Measurements from ENCODE around the gene KIAA1671.

Gene KIAA1671

DNA sequence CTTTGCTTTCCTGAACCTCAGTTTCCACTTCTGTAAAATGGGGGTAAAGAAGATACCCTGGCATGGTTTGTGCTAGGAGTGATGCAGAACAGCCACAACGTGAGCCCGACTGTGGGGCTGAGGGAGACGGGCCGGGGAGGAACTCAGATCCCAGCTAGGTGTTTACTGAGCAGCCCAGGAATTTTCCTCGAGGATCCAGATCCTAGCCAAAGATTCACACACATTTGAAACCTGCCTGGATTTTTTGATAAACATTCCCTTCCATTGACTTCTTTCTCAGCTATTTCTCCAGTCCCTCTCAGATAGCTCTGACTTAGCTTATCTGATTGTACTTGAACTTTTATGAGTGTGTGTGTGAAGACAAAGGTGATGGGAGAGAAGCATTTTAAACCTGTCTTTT is 98.0 kb downstream of the KIAA1671 start:
- no peak overlapping the region for H3K4me3 ChIP-seq (ENCODE audit: low read depth in 1 of 2, low read length in 2 of 2)
- peaks cover 17 to 27% of the 10 kb centered on the region in 2 donors for H3K4me1 ChIP-seq (ENCODE audit: control insufficient read depth in 1 of 2, insufficient read depth in 2 of 2, low read length in 2 of 2)
- H3K36me3 ChIP-seq (ENCODE audit: control insufficient read depth in 1 of 2, insufficient read depth in 2 of 2, low read length in 2 of 2): peaks cover 9 to 20% of the 10 kb centered on the region in 2 donors
- H3K9ac ChIP-seq (ENCODE audit: low read depth in 1 of 2, low read length in 2 of 2): no peak overlapping the region
- no peaks in the 10 kb centered on the region for H3K27me3 ChIP-seq (ENCODE audit: control insufficient read depth in 1 of 2, insufficient read depth in 2 of 2, low read length in 2 of 2)
- H3K27ac ChIP-seq (ENCODE audit: low read depth, low read length): no peak overlapping the region
- peaks cover 0 to 4% of the 10 kb centered on the region in 2 donors for H3K9me3 ChIP-seq (ENCODE audit: control insufficient read depth in 1 of 2, low read length in 2 of 2)

DNA sequence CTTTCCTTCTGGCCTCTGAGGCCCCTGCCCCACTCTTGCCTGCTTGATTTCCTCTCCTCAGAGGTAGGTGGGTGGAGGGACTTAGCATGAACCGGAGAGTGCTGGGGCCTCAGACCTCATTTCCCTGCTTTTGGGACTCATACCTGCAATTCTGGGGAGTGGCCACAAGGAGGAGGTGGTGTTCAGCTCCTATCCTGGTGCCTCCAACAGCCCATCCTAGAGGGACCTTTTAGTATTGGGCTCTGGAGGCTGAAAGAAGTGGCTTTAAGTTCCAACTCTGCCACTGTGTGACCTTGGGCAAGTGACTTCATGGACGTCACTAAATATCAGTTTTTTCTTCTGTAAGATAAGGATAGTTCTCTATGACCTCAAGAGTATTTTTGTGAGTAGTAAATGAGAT is 98.6 kb downstream of the KIAA1671 start:
- peaks cover 0 to 4% of the 10 kb centered on the region in 2 donors for H3K9me3 ChIP-seq (ENCODE audit: control insufficient read depth in 1 of 2, low read length in 2 of 2)
- peaks cover 17 to 27% of the 10 kb centered on the region in 2 donors for H3K4me1 ChIP-seq (ENCODE audit: control insufficient read depth in 1 of 2, insufficient read depth in 2 of 2, low read length in 2 of 2)
- H3K36me3 ChIP-seq (ENCODE audit: control insufficient read depth in 1 of 2, insufficient read depth in 2 of 2, low read length in 2 of 2): peaks cover 9 to 20% of the 10 kb centered on the region in 2 donors
- H3K27ac ChIP-seq (ENCODE audit: low read depth, low read length): no peak overlapping the region
- peak overlapping the region in 1 of 2 donors; percentile 20 for H3K9ac ChIP-seq (ENCODE audit: low read depth in 1 of 2, low read length in 2 of 2)
- no peaks in the 10 kb centered on the region for H3K27me3 ChIP-seq (ENCODE audit: control insufficient read depth in 1 of 2, insufficient read depth in 2 of 2, low read length in 2 of 2)
- H3K4me3 ChIP-seq (ENCODE audit: low read depth in 1 of 2, low read length in 2 of 2): no peak overlapping the region

DNA sequence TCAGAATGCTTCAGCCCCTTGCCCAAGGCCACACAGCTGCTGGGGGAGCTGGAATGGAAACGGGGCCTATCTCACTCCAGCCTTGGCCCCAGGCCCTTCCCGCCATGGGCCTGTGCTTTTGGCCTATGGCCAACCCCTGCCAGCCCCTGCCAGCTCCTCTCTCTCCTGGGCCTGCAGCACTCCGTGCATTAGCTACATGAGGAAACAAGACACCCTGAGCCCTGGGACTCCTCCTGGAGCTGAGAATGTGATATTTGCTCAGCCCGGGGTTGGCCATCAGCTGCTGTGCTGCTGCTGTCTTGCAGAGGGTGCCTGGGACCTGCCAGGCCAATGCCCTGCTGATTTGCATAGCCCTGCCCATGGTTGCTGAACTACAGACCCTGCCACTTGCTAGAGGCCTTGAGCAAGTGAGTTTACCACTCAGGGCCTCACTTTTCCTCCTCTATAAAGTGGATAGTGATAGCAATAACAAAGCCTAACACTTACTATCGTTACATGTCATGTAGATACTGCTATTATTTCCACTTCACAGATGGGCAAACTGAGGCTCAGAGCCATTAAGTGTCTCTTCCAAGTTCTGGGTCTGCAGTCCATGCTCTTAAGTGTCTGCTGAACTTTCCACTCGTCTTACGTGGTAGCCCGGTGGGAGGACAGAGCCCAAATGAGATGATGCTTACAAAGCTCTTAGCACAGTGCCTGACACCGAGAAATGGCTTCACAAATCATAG is 99.6 kb downstream of the KIAA1671 start:
- H3K27ac ChIP-seq (ENCODE audit: low read depth, low read length): peak overlapping the region; percentile 30
- no peak overlapping the region for H3K4me3 ChIP-seq (ENCODE audit: low read depth in 1 of 2, low read length in 2 of 2)
- peak overlapping the region in 1 of 2 donors; percentile 22 for H3K9ac ChIP-seq (ENCODE audit: low read depth in 1 of 2, low read length in 2 of 2)
- peaks cover 9 to 20% of the 10 kb centered on the region in 2 donors for H3K36me3 ChIP-seq (ENCODE audit: control insufficient read depth in 1 of 2, insufficient read depth in 2 of 2, low read length in 2 of 2)
- no peaks in the 10 kb centered on the region for H3K27me3 ChIP-seq (ENCODE audit: control insufficient read depth in 1 of 2, insufficient read depth in 2 of 2, low read length in 2 of 2)
- peaks cover 22 to 27% of the 10 kb centered on the region in 2 donors for H3K4me1 ChIP-seq (ENCODE audit: control insufficient read depth in 1 of 2, insufficient read depth in 2 of 2, low read length in 2 of 2)
- H3K9me3 ChIP-seq (ENCODE audit: control insufficient read depth in 1 of 2, low read length in 2 of 2): peaks cover 0 to 4% of the 10 kb centered on the region in 2 donors

DNA sequence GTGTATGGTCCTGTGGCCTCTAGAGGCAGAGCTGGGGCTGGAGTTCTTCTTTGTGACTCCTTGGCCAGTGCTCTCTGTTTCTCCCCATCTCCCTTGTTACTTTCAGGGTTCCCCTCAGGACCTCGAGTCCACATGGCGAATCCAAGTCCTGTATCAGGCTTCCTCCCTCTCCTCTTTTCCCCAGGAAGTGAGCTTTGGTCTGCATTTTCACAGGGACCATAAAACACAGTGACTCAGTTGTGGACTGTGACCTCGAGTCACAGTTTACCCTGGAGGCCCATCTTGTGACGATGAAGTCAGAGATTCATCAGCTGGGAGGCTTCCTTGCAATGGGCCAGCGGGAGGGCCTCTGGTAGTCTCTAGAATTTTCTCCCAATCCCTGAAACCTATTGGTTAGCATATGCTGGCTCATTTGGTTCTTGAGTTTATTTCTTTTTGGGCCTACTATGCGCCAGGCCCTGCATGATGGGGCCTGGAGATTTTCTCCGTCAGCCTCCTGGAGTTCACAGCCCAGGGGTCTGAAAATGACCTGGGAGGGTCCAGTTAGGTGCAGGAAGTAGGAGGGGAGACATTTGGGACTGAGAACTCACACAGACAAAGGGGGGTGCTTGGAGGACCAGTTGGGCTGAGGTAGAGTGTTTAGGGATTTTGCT is 100.8 kb downstream of the KIAA1671 start:
- Histone ChIP-seq H3K9ac (ENCODE audit: low read depth in 1 of 2, low read length in 2 of 2) (peak overlapping the region in 1 of 2 donors; percentile 64), H3K27me3 (ENCODE audit: control insufficient read depth in 1 of 2, insufficient read depth in 2 of 2, low read length in 2 of 2) (no peaks in the 10 kb centered on the region), H3K4me1 (ENCODE audit: control insufficient read depth in 1 of 2, insufficient read depth in 2 of 2, low read length in 2 of 2) (peaks cover 24 to 27% of the 10 kb centered on the region in 2 donors), H3K4me3 (ENCODE audit: low read depth in 1 of 2, low read length in 2 of 2) (no peak overlapping the region), H3K9me3 (ENCODE audit: control insufficient read depth in 1 of 2, low read length in 2 of 2) (peaks cover 0 to 4% of the 10 kb centered on the region in 2 donors), H3K36me3 (ENCODE audit: control insufficient read depth in 1 of 2, insufficient read depth in 2 of 2, low read length in 2 of 2) (peaks cover 9 to 20% of the 10 kb centered on the region in 2 donors), H3K27ac (ENCODE audit: low read depth, low read length) (peak overlapping the region; percentile 73)

DNA sequence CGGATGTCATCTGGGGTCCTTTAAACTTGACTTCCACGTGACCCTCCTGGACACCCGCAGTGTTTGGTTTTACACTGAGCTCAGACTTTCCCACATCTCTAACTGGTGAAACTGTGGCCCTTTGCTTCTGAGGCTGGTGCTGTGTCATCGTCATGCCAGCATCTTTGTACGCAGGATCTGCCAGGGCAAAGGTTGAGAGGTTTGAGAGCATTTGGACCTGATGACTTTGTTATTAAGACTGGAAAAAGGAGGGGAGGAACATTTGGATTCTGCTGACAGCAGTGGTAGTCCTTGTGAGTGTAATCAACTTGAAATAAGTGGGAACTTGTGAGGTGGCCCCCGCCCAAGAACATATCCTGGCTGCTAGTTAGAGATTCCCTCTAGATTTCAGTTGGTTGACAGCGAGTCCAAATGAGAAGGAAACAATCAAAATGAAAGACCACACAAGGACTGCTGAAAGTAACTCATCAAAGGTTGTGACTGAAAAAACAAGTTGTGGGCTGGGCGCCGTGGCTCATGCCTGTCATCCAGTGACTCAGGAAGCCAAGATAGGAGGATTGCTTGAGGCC is 102.5 kb downstream of the KIAA1671 start:
- no peaks in the 10 kb centered on the region for H3K27me3 ChIP-seq (ENCODE audit: control insufficient read depth in 1 of 2, insufficient read depth in 2 of 2, low read length in 2 of 2)
- H3K36me3 ChIP-seq (ENCODE audit: control insufficient read depth in 1 of 2, insufficient read depth in 2 of 2, low read length in 2 of 2): peaks cover 7 to 16% of the 10 kb centered on the region in 2 donors
- no peak overlapping the region for H3K9ac ChIP-seq (ENCODE audit: low read depth in 1 of 2, low read length in 2 of 2)
- H3K27ac ChIP-seq (ENCODE audit: low read depth, low read length): peak overlapping the region; percentile 10
- H3K9me3 ChIP-seq (ENCODE audit: control insufficient read depth in 1 of 2, low read length in 2 of 2): peaks cover 0 to 4% of the 10 kb centered on the region in 2 donors
- peaks cover 24 to 27% of the 10 kb centered on the region in 2 donors for H3K4me1 ChIP-seq (ENCODE audit: control insufficient read depth in 1 of 2, insufficient read depth in 2 of 2, low read length in 2 of 2)
- H3K4me3 ChIP-seq (ENCODE audit: low read depth in 1 of 2, low read length in 2 of 2): no peak overlapping the region

DNA sequence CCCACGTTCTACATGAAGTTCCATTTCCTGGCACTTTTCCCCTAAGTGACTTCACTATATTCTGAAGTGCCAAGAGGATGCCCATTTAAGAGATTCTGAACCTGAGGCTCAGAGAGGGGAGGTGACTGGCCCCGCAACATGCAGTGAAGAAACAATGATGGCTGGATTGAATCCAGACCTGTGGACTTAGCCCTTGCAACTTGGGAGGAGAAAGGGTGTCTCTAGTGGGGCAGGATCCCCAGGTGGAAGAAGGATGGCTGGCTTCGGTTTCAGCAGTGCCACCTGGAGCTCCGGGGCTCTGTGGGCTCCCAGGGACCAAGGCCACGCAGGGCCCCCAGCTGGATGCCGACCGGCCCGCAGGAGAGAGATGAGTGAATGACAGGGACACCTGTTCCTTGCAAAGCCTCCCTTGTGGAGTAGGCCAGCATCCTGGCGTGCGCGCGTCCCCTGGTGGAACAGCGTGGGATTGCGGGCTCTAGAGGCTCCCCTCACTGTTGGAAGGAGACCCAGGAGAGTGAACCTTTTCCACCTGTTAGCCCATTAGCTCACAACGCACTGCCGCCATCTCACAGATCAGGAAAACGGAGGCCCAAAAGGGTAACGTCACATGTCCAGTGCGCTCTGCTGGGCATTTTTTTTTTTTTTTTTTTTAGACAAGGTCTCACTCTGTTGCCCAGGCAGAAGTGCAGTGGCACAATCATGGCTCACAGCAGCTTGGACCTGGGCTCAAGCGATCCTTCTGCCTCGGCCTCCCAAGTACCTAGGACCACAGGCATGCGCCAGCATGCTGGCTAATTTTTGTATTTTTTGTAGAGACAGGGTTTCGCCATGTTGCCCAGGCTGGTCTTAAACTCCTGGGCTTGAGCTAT is 104.7 kb downstream of the KIAA1671 start:
- peak overlapping the region in 1 of 2 donors; percentile 43 for H3K9ac ChIP-seq (ENCODE audit: low read depth in 1 of 2, low read length in 2 of 2)
- no peaks in the 10 kb centered on the region for H3K27me3 ChIP-seq (ENCODE audit: control insufficient read depth in 1 of 2, insufficient read depth in 2 of 2, low read length in 2 of 2)
- H3K4me1 ChIP-seq (ENCODE audit: control insufficient read depth in 1 of 2, insufficient read depth in 2 of 2, low read length in 2 of 2): peaks cover 15 to 21% of the 10 kb centered on the region in 2 donors
- no peaks in the 10 kb centered on the region for H3K9me3 ChIP-seq (ENCODE audit: control insufficient read depth in 1 of 2, low read length in 2 of 2)
- no peak overlapping the region for H3K27ac ChIP-seq (ENCODE audit: low read depth, low read length)
- peaks cover 0 to 8% of the 10 kb centered on the region in 2 donors for H3K36me3 ChIP-seq (ENCODE audit: control insufficient read depth in 1 of 2, insufficient read depth in 2 of 2, low read length in 2 of 2)
- H3K4me3 ChIP-seq (ENCODE audit: low read depth in 1 of 2, low read length in 2 of 2): no peak overlapping the region

DNA sequence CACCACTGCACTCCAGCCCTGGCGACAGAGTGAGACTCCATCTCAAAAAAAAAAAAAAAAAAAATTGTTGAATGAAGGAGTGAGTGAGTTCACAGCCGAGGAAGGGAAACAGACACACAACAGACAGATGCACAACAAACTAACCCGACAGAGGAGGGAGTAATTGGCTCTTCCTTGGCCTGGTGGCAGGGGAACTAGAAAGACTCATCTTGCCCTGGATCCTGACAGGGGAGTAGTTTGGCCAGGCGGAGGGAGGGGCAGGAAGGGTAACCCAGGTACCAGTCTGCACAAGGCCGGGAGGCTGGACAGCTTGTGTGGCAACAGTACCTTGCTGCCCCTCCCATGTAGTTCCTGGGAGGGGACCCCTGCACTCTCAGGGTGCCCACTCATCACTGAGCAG is 106.9 kb downstream of the KIAA1671 start:
- H3K27ac ChIP-seq (ENCODE audit: low read depth, low read length): no peak overlapping the region
- peaks cover 0 to 15% of the 10 kb centered on the region in 2 donors for H3K36me3 ChIP-seq (ENCODE audit: control insufficient read depth in 1 of 2, insufficient read depth in 2 of 2, low read length in 2 of 2)
- peaks cover under 1 to 6% of the 10 kb centered on the region in 2 donors for H3K4me1 ChIP-seq (ENCODE audit: control insufficient read depth in 1 of 2, insufficient read depth in 2 of 2, low read length in 2 of 2)
- no peaks in the 10 kb centered on the region for H3K9me3 ChIP-seq (ENCODE audit: control insufficient read depth in 1 of 2, low read length in 2 of 2)
- no peak overlapping the region for H3K9ac ChIP-seq (ENCODE audit: low read depth in 1 of 2, low read length in 2 of 2)
- no peaks in the 10 kb centered on the region for H3K27me3 ChIP-seq (ENCODE audit: control insufficient read depth in 1 of 2, insufficient read depth in 2 of 2, low read length in 2 of 2)
- no peak overlapping the region for H3K4me3 ChIP-seq (ENCODE audit: low read depth in 1 of 2, low read length in 2 of 2)

DNA sequence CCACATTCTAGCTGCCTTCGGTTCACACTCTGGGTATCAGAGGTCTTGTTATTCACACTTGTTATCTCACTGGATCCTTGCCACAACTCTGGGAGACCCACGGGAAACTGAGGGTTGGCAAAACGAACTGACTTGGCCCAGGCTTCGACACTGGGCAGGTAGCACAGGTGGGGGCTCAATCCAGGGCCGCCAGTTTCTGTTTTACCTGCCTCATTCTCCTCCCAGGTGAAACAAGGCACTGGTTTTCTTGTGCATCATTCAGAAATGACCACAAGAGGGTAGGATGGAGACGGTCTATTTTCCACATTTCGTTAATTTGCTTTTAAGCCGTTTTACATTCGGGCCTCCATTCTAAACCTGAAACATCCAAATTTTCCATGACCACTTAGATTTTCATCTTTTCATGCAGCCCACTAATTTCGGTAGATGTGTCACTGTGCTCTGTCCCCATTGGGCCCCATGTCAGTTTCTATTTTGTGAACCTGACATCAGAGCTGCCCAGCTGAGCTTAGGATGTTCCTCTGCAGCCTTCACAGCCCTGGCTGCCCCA is 108.1 kb downstream of the KIAA1671 start:
- Histone ChIP-seq H3K9ac (ENCODE audit: low read depth in 1 of 2, low read length in 2 of 2) (no peak overlapping the region), H3K4me1 (ENCODE audit: control insufficient read depth in 1 of 2, insufficient read depth in 2 of 2, low read length in 2 of 2) (peaks cover 0 to 6% of the 10 kb centered on the region in 2 donors), H3K27ac (ENCODE audit: low read depth, low read length) (no peak overlapping the region), H3K9me3 (ENCODE audit: control insufficient read depth in 1 of 2, low read length in 2 of 2) (no peaks in the 10 kb centered on the region), H3K36me3 (ENCODE audit: control insufficient read depth in 1 of 2, insufficient read depth in 2 of 2, low read length in 2 of 2) (peaks cover 0 to 15% of the 10 kb centered on the region in 2 donors), H3K4me3 (ENCODE audit: low read depth in 1 of 2, low read length in 2 of 2) (no peak overlapping the region), H3K27me3 (ENCODE audit: control insufficient read depth in 1 of 2, insufficient read depth in 2 of 2, low read length in 2 of 2) (no peaks in the 10 kb centered on the region)

DNA sequence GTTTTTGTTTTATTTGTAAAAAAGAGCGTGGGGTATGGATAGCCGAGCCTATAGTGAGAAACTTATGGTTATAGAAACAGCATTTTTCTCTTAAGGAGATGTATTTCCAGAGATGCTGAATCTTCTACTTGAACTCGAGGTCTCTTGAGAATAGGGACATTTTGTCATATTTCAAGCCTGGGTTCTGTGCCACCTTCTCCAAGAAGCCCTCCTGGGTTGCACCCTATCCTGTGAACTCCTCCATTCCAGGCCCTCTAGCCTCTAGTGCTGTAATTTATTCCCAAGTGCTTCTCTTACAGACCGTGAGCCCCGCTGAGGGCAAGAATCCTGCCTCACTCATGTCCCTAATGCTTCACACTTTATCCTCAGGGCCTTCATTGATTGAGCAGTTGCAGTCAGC is 108.6 kb downstream of the KIAA1671 start:
- Histone ChIP-seq H3K27ac (ENCODE audit: low read depth, low read length) (no peak overlapping the region), H3K9ac (ENCODE audit: low read depth in 1 of 2, low read length in 2 of 2) (no peak overlapping the region), H3K4me3 (ENCODE audit: low read depth in 1 of 2, low read length in 2 of 2) (no peak overlapping the region), H3K9me3 (ENCODE audit: control insufficient read depth in 1 of 2, low read length in 2 of 2) (no peaks in the 10 kb centered on the region), H3K4me1 (ENCODE audit: control insufficient read depth in 1 of 2, insufficient read depth in 2 of 2, low read length in 2 of 2) (peaks cover 0 to 6% of the 10 kb centered on the region in 2 donors), H3K27me3 (ENCODE audit: control insufficient read depth in 1 of 2, insufficient read depth in 2 of 2, low read length in 2 of 2) (no peaks in the 10 kb centered on the region), H3K36me3 (ENCODE audit: control insufficient read depth in 1 of 2, insufficient read depth in 2 of 2, low read length in 2 of 2) (peaks cover 0 to 16% of the 10 kb centered on the region in 2 donors)
